ENCODE measurements around the gene ANKRD18A.
"Not testable (repeated sequence)": the region's sequence is repeated elsewhere in the genome, so short reads cannot be mapped to it uniquely, and the experiment has no call there.

ANKRD18A gene

DNA sequence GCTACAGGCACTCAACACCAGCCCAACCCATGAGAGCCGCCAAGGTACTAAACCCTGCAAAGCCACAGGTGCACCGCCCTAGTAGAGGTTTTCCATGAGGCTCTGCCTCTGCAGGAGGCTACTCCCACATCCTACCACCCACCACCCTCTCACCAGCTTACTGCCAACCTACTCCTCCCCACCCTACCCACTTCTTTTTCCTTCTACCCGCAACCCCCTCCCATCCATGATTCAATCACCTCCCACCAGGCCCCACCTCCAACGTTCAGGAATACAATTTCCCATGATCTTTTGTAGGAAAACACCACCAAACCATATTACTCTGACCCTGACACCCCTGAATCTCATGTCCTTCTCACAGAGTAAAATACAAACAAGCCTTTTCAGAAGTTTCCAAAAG, 67.4 kb downstream of the ANKRD18A start:
- not testable (repeated sequence) for H3K4me3 ChIP-seq

DNA sequence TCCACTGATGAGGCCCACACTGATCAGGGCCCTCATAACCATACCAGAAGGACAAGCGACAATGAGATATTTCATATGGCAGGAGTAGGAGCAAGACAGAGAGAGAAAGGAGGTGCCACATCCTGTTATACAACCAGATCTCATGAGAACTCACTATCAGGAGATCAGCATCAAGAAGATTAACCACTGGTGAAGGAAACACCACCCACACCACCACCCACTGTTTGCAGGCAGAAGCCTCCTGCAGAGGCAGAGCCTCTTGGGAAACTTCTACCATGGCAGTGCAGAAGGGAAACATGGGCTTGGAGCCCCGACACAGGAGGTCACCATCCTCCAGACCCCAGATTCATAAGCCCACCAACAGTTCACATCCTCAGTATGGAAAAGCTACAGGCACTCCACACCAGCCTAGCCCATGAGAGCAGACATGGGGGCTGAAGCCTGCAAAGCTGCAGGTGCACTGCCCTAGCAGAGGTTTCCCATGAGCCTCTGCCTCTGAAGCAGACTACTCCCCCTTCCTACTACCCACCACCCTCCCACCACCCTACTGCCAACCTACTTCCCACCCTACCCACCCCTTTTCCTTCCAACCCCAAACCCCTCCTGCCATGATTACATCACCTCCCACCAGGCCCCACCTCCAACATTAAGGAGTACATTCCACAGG, 73.8 kb downstream of the ANKRD18A start:
- H3K4me3 ChIP-seq = not testable (repeated sequence)
- peak overlapping the region in 4 of 21 experiments; percentile 10 to 42 (median 23) for H3K27ac ChIP-seq

More for the DNA sequence above, 67.4 kb downstream of the ANKRD18A start:
- not testable (repeated sequence) for H3K27ac ChIP-seq

DNA sequence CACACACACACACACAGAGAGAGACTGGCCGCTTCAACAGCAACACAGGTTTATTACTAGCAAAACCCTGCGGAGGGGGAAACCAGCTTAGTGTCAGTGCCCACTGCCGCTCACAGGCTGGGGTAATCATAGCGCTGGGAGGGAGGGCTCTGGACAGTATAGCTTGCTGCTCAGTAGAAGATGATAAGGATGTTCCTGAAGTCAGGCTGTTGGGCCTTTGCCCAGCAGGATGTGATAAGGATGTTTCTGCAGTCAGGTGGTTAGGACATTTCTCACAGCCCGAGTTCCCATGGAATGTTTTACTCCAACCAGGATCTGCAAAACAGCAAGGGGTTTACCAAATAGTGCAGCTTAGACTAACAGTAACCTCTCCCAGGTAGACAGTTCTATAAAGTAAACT, 79.9 kb downstream of the ANKRD18A start:
- H3K4me3 ChIP-seq, H3K27ac ChIP-seq: not testable (repeated sequence)

DNA sequence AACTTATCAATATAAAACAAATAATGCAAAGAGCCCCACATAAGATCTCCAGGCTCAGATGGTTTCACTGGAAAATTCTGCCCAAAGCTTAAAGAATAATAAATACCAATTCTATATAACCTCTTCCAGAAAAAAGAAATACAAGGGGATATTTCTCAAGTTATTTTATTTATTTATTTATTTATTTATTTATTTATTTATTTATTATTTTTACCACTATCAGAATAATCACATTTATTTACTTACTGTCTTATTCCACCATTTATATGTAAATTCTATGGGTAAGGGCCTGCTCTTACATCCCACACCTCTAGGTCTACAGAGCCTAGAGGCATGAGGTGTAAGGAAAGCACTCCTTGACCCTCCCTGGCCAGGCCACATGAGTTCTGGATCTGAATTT, 91.1 kb downstream of the ANKRD18A start:
- Histone ChIP-seq H3K27ac (no peak overlapping the region), H3K4me3 (no peak overlapping the region)

DNA sequence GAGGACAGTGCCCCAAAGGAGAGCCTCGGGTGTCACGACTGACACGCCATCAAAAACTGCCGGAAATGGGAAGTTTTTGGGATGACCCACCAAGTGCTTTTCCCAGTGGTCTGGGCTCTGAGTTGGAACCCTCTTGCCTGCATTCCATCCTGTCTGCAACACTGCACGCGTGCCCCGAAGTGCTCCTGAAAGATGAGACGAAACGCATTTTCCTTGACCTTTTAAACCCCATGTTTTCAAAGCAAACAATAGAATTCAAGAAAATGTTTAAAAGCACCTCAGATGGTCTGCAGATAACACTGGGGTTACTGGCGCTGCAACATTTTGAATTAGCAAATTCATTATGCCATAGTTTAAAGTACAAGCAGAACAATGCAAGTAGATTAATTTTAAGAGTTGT, 92.9 kb downstream of the ANKRD18A start:
- Histone ChIP-seq H3K4me3 (no peak overlapping the region), H3K27ac (no peak overlapping the region)

DNA sequence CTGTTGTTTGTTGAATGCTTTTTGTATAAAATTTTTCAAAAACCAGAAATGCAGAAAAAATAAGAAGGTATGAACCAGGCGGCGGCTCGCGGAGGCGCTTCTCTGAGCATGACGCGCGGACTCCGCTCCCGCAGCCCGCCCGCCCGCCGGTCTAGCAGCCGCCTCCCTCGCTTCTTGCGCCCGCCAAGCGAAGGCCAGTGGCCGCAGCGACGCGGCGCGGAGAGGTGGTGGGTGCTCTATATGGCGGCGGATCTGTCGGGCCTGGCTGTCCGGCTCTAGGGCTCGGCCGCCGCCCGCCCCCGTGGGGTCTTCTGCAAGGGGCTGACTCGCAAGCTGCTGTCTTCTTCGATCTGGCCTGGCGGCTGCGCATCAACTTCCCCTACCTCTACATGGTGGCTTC, 93.8 kb downstream of the ANKRD18A start:
- no peak overlapping the region for H3K4me3 ChIP-seq
- no peak overlapping the region for H3K27ac ChIP-seq

DNA sequence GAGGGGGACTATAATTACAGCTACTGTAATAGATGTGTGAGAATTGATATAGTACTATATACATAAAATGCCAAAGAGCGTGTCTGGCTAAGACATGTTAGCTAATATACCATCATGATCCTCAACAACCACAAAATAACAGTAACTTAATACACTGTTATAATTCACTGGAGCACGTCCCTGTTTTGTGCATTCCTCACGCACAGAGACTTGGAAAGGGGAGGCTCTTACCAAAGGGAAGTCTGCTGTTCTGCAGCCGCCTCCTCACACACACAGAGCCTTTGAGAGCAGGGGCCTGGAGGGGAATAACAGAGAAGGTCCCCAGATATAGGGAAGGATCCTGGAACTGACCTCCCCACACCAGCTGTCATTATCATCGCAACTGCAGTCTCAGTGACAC, 97.3 kb downstream of the ANKRD18A start:
- Histone ChIP-seq H3K27ac (no peak overlapping the region), H3K4me3 (no peak overlapping the region)

DNA sequence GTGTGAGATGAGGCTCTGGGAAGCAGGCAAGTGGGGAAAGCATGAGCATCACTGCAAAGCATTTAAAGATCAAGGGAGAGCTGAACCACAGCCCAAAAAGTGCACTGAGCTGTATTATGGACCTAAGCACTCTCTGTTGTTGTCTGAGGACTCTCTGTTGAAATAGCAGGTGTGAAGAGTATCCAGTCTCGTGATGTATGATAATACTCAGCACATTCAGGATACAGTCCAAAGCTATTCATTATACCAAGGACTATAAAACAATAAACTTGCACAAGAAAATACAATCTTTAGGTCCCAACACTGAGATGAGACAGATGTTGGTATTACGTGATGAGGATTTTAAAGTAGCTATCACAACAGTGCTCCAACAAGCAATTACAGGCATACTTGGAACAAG, 98.6 kb downstream of the ANKRD18A start:
- no peak overlapping the region for H3K27ac ChIP-seq
- no peak overlapping the region for H3K4me3 ChIP-seq

Measured in skin epidermis (tissue), 12 donors.